ENCODE measurements around the gene TRIM6.

TRIM6 gene

GRCh38 chr11:5604896-5605295, 8.5 kb downstream of the TRIM6 start:
- Histone ChIP-seq H3K27me3 (ENCODE audit: low read depth, low read length) (no peaks in the 10 kb centered on the region), H3K9me3 (ENCODE audit: control insufficient read depth in 1 of 2, low read length in 2 of 2) (no peaks in the 10 kb centered on the region), H3K4me3 (ENCODE audit: low read depth in 1 of 2, low read length in 2 of 2) (no peak overlapping the region), H3K36me3 (ENCODE audit: control insufficient read depth in 1 of 2, insufficient read depth in 2 of 2, low read length in 2 of 2) (no peaks in the 10 kb centered on the region), H3K27ac (ENCODE audit: low read length) (no peak overlapping the region), H3K4me1 (ENCODE audit: control insufficient read depth in 1 of 2, insufficient read depth in 2 of 2, low read length in 2 of 2) (peaks cover 0 to 15% of the 10 kb centered on the region in 2 donors)

- Histone ChIP-seq H3K9me3 (ENCODE audit: control insufficient read depth in 1 of 2, low read length in 2 of 2) (no peaks in the 10 kb centered on the region), H3K27ac (ENCODE audit: low read length) (peak overlapping the region; percentile 32), H3K4me3 (ENCODE audit: low read depth in 1 of 2, low read length in 2 of 2) (no peak overlapping the region), H3K36me3 (ENCODE audit: control insufficient read depth in 1 of 2, insufficient read depth in 2 of 2, low read length in 2 of 2) (peaks cover 0 to 4% of the 10 kb centered on the region in 2 donors), H3K4me1 (ENCODE audit: control insufficient read depth in 1 of 2, insufficient read depth in 2 of 2, low read length in 2 of 2) (peaks cover 0 to 11% of the 10 kb centered on the region in 2 donors), H3K27me3 (ENCODE audit: low read depth, low read length) (no peaks in the 10 kb centered on the region)
Observed at GRCh38 chr11:5605849-5606248, 9.4 kb downstream of the TRIM6 start.

DNA sequence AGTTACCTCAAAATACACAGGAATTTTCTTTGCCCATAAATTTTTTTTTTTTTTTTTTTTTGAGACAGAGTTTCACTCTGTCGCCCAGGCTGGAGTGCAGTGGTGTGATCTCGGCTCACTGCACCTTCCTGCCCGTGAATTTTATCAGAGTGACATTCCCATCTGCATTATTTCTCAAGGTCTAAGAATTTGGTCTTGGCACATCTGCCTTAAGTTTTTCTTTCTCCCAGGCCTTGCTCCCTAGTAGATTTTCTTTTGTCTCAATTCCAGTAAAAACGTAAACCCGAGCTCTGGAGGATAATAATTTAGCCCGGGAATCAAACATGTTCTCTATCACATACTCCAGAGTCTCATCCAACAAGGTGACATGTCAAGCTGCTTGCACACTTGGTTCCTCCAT, 12.4 kb downstream of the TRIM6 start:
- Histone ChIP-seq H3K9me3 (ENCODE audit: control insufficient read depth in 1 of 2, low read length in 2 of 2) (no peaks in the 10 kb centered on the region), H3K4me3 (ENCODE audit: low read depth in 1 of 2, low read length in 2 of 2) (no peak overlapping the region), H3K4me1 (ENCODE audit: control insufficient read depth in 1 of 2, insufficient read depth in 2 of 2, low read length in 2 of 2) (peaks cover 0 to 8% of the 10 kb centered on the region in 2 donors), H3K27me3 (ENCODE audit: low read depth, low read length) (no peaks in the 10 kb centered on the region), H3K27ac (ENCODE audit: low read length) (no peak overlapping the region), H3K36me3 (ENCODE audit: control insufficient read depth in 1 of 2, insufficient read depth in 2 of 2, low read length in 2 of 2) (peaks cover 0 to 9% of the 10 kb centered on the region in 2 donors)

DNA sequence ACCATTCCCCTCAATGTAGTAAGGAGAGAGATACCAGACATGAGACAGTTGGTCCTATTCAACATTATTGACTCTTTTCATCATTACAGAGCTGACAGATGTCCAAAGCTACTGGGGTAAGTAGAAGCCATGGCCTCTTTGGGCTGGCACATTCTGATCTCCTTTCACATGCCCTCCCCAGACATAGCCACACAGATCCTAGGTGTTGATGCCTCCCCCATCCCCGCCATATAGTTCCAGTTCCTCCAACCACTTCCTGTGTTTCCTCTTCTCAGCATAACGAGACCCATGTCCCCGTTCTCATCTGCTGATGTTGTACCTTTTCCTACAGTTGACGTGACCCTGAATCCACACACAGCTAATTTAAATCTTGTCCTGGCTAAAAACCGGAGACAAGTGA, 14.0 kb downstream of the TRIM6 start:
- Histone ChIP-seq H3K36me3 (ENCODE audit: control insufficient read depth in 1 of 2, insufficient read depth in 2 of 2, low read length in 2 of 2) (peaks cover 0 to 9% of the 10 kb centered on the region in 2 donors), H3K27ac (ENCODE audit: low read length) (no peak overlapping the region)

DNA sequence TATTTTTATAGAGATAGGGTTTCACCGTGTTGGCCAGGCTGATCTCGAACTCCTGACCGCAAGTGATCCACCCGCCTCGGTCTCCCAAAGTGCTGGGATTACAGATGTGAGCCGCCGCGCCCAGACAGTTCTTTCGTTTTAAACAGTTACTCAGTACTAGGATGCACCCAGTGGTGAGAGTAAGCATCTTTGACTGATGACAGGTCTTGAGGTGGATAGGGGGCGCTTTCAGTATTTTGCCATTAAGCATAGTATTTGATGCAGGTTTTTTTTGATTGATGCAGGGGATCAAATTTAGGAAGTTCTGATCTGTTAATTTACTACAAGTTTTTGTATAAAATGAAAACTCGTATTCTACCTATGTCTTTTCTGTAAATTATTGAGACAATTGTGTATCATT, 15.2 kb downstream of the TRIM6 start:
- peaks cover 0 to 9% of the 10 kb centered on the region in 2 donors for H3K36me3 ChIP-seq (ENCODE audit: control insufficient read depth in 1 of 2, insufficient read depth in 2 of 2, low read length in 2 of 2)
- no peaks in the 10 kb centered on the region for H3K27me3 ChIP-seq (ENCODE audit: low read depth, low read length)
- no peaks in the 10 kb centered on the region for H3K4me1 ChIP-seq (ENCODE audit: control insufficient read depth in 1 of 2, insufficient read depth in 2 of 2, low read length in 2 of 2)
- no peaks in the 10 kb centered on the region for H3K9me3 ChIP-seq (ENCODE audit: control insufficient read depth in 1 of 2, low read length in 2 of 2)
- H3K4me3 ChIP-seq (ENCODE audit: low read depth in 1 of 2, low read length in 2 of 2) = no peak overlapping the region
- H3K27ac ChIP-seq (ENCODE audit: low read length) = no peak overlapping the region

More for the DNA sequence above, 14.0 kb downstream of the TRIM6 start:
- Histone ChIP-seq H3K4me3 (ENCODE audit: low read depth in 1 of 2, low read length in 2 of 2) (no peak overlapping the region), H3K27me3 (ENCODE audit: low read depth, low read length) (no peaks in the 10 kb centered on the region), H3K4me1 (ENCODE audit: control insufficient read depth in 1 of 2, insufficient read depth in 2 of 2, low read length in 2 of 2) (peaks cover 0 to 8% of the 10 kb centered on the region in 2 donors), H3K9me3 (ENCODE audit: control insufficient read depth in 1 of 2, low read length in 2 of 2) (no peaks in the 10 kb centered on the region)

- H3K4me1 ChIP-seq (ENCODE audit: control insufficient read depth in 1 of 2, insufficient read depth in 2 of 2, low read length in 2 of 2) = peaks cover 8 to 13% of the 10 kb centered on the region in 2 donors
- no peak overlapping the region for H3K27ac ChIP-seq (ENCODE audit: low read length)
- H3K4me3 ChIP-seq (ENCODE audit: low read depth in 1 of 2, low read length in 2 of 2) = no peak overlapping the region
- H3K27me3 ChIP-seq (ENCODE audit: low read depth, low read length) = no peaks in the 10 kb centered on the region
- H3K9me3 ChIP-seq (ENCODE audit: control insufficient read depth in 1 of 2, low read length in 2 of 2) = no peaks in the 10 kb centered on the region
- H3K36me3 ChIP-seq (ENCODE audit: control insufficient read depth in 1 of 2, insufficient read depth in 2 of 2, low read length in 2 of 2) = no peaks in the 10 kb centered on the region
Observed at GRCh38 chr11:5618807-5619206, 22.4 kb downstream of the TRIM6 start.

DNA sequence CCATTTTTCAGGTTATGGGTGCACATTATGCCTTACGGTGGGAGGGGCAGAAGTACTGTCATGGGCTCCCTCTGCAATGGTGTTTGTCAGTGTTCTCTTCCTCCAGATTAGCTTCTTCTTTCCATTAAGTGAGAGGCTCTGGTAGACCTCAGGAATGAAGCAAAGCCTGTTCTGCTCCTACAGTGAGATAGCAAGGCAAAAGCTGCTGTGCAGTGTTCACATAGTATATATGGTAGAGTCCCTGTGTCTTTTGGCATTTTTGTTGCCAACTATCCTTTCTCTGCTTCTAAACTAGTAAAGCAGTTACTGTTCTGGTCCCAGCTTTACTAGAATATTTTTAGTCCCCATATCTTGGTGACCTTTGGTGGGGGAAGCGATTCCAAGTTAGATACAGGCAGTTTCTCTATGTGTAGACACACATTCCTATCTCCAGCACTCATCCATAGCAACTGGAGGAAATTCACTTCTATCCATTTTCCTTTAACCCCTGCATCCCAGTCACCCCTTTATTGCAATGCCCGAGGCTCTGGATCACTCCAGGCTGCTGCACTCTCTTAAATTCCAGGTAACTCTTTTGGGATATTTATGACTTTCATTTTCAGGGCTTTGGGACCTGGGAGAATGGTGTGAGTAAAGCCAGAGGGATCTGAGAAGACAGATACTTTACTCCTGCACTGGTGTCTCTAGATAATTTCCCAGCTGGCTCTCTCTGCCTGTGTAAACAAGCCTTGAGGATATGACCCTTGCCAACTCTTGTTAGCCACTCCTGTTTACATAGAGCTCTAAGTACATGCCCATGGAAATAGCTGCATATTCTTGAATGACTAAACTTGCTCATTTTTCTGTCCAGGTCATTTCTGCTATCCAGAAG, 24.4 kb downstream of the TRIM6 start:
- no peaks in the 10 kb centered on the region for H3K27me3 ChIP-seq (ENCODE audit: low read depth, low read length)
- H3K4me1 ChIP-seq (ENCODE audit: control insufficient read depth in 1 of 2, insufficient read depth in 2 of 2, low read length in 2 of 2) = peaks cover 13 to 19% of the 10 kb centered on the region in 2 donors
- no peaks in the 10 kb centered on the region for H3K36me3 ChIP-seq (ENCODE audit: control insufficient read depth in 1 of 2, insufficient read depth in 2 of 2, low read length in 2 of 2)
- H3K27ac ChIP-seq (ENCODE audit: low read length) = peak overlapping the region; percentile 5
- no peak overlapping the region for H3K4me3 ChIP-seq (ENCODE audit: low read depth in 1 of 2, low read length in 2 of 2)
- no peaks in the 10 kb centered on the region for H3K9me3 ChIP-seq (ENCODE audit: control insufficient read depth in 1 of 2, low read length in 2 of 2)

DNA sequence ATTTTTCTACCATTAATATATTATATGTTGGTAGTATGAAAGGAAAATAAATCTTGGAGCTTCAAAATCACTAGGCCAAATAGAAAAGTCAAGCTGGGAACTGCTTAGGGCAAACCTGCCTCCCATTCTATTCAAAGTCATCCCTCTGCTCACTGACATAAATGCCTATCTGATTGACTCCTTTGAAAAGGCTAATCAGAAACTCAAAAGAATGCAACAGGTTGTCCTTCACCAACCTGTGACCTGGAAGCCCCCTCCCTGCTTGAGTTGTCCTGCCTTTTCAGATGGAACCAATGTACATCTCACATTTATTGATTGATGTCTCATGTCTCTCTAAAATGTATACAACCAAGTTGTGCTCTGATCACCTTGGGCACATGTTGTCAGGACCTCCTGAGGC, 25.1 kb downstream of the TRIM6 start:
- H3K9me3 ChIP-seq (ENCODE audit: control insufficient read depth in 1 of 2, low read length in 2 of 2) = no peaks in the 10 kb centered on the region
- no peak overlapping the region for H3K27ac ChIP-seq (ENCODE audit: low read length)
- H3K4me1 ChIP-seq (ENCODE audit: control insufficient read depth in 1 of 2, insufficient read depth in 2 of 2, low read length in 2 of 2) = peaks cover 13 to 21% of the 10 kb centered on the region in 2 donors
- H3K27me3 ChIP-seq (ENCODE audit: low read depth, low read length) = no peaks in the 10 kb centered on the region
- H3K4me3 ChIP-seq (ENCODE audit: low read depth in 1 of 2, low read length in 2 of 2) = no peak overlapping the region
- no peaks in the 10 kb centered on the region for H3K36me3 ChIP-seq (ENCODE audit: control insufficient read depth in 1 of 2, insufficient read depth in 2 of 2, low read length in 2 of 2)

DNA sequence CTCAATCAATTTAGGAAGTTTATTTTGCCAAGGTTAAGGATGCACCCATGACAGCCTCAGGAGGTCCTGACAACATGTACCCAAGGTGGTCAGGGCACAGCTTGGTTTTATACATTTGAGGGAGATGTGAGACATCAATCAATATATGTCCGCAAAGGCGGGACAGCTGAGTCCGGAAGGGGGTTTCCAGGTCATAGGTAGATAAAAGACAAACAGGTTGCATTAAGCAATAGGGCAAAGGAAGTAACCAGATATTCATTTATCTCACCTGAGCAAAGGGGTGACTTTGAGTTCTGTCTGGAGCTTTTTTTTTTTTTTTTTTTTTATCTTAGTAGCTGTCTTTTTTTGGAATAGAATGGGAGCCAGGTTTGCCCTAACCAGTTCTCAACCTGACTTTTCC, 26.4 kb downstream of the TRIM6 start:
- Histone ChIP-seq H3K27me3 (ENCODE audit: low read depth, low read length) (no peaks in the 10 kb centered on the region), H3K4me1 (ENCODE audit: control insufficient read depth in 1 of 2, insufficient read depth in 2 of 2, low read length in 2 of 2) (peaks cover 13 to 21% of the 10 kb centered on the region in 2 donors), H3K4me3 (ENCODE audit: low read depth in 1 of 2, low read length in 2 of 2) (no peak overlapping the region), H3K27ac (ENCODE audit: low read length) (no peak overlapping the region), H3K36me3 (ENCODE audit: control insufficient read depth in 1 of 2, insufficient read depth in 2 of 2, low read length in 2 of 2) (no peaks in the 10 kb centered on the region), H3K9me3 (ENCODE audit: control insufficient read depth in 1 of 2, low read length in 2 of 2) (no peaks in the 10 kb centered on the region)

GRCh38 chr11:5624489-5625279, 28.2 kb downstream of the TRIM6 start, which contains the start of gene TRIM34:
TRIM34 (plus strand) TSS chr11:5625001; CDS start chr11:5632332, 7,331 bp downstream.
- Histone ChIP-seq H3K36me3 (ENCODE audit: control insufficient read depth in 1 of 2, insufficient read depth in 2 of 2, low read length in 2 of 2) (no peaks in the 10 kb centered on the region), H3K4me3 (ENCODE audit: low read depth in 1 of 2, low read length in 2 of 2) (peak within 1 kb of the TSS; percentile 77 to 98), H3K27me3 (ENCODE audit: low read depth, low read length) (no peaks in the 10 kb centered on the region), H3K4me1 (ENCODE audit: control insufficient read depth in 1 of 2, insufficient read depth in 2 of 2, low read length in 2 of 2) (peaks cover 13 to 21% of the 10 kb centered on the region in 2 donors), H3K9me3 (ENCODE audit: control insufficient read depth in 1 of 2, low read length in 2 of 2) (no peaks in the 10 kb centered on the region), H3K27ac (ENCODE audit: low read length) (peak within 1 kb of the TSS; percentile 86)

- peak overlapping the region; percentile 86 for H3K27ac ChIP-seq (ENCODE audit: low read length)
- peak overlapping the region; percentile 77 to 98 for H3K4me3 ChIP-seq (ENCODE audit: low read depth in 1 of 2, low read length in 2 of 2)
Observed at GRCh38 chr11:5625281-5625680, 28.8 kb downstream of the TRIM6 start.

More at GRCh38 chr11:5625281-5625680, 28.8 kb downstream of the TRIM6 start:
- H3K4me1 ChIP-seq (ENCODE audit: control insufficient read depth in 1 of 2, insufficient read depth in 2 of 2, low read length in 2 of 2) = peaks cover 13 to 21% of the 10 kb centered on the region in 2 donors
- no peaks in the 10 kb centered on the region for H3K9me3 ChIP-seq (ENCODE audit: control insufficient read depth in 1 of 2, low read length in 2 of 2)
- H3K27me3 ChIP-seq (ENCODE audit: low read depth, low read length) = no peaks in the 10 kb centered on the region
- no peaks in the 10 kb centered on the region for H3K36me3 ChIP-seq (ENCODE audit: control insufficient read depth in 1 of 2, insufficient read depth in 2 of 2, low read length in 2 of 2)
